GM23248 (cell line): ENCODE results near the gene WASL. TPM values are rescaled to one million over a fixed set of nuclear protein-coding genes. Genes with fewer than 3 reads are reported as not detected.

Experiments
- DNase-seq: peaks from one replicate; pipeline ENCODE4 v3.0.0-alpha.2; 2015
- H2AFZ ChIP-seq: fragments of 200-600 bp; sonication (generic); 2 replicates; pipeline ENCODE4 v1.6.1; 2016; ENCODE audit warnings: antibody characterized with exemption
- H3F3A ChIP-seq: fragments of 200-600 bp; sonication (generic); 2 replicates; pipeline ENCODE4 v1.6.1; 2016; ENCODE audit warnings: mild to moderate bottlenecking, antibody characterized with exemption, mixed run types; ENCODE audit not compliant: insufficient read depth
- H3K27ac ChIP-seq: fragments of 200-600 bp; sonication (generic); 2 replicates; pipeline ENCODE4 v1.5.1; 2016; ENCODE audit warnings: mild to moderate bottlenecking
- H3K27me3 ChIP-seq: fragments of 200-600 bp; sonication (generic); replicated peaks from 2 replicates; pipeline ENCODE4 v1.6.1; 2016; ENCODE audit warnings: mild to moderate bottlenecking; ENCODE audit not compliant: insufficient read depth
- H3K36me3 ChIP-seq: fragments of 200-600 bp; sonication (generic); 2 replicates; pipeline ENCODE4 v1.6.1; 2016; ENCODE audit warnings: low read depth, mild to moderate bottlenecking
- H3K4me1 ChIP-seq: fragments of 200-600 bp; sonication (generic); 2 replicates; pipeline ENCODE4 v1.6.1; 2016; ENCODE audit warnings: mild to moderate bottlenecking; ENCODE audit not compliant: insufficient read depth
- H3K4me2 ChIP-seq: fragments of 200-600 bp; sonication (generic); one replicate; pipeline ENCODE4 v1.6.1; 2016; ENCODE audit warnings: mild to moderate bottlenecking; ENCODE audit not compliant: unreplicated experiment
- H3K4me3 ChIP-seq: fragments of 200-600 bp; sonication (generic); 2 replicates; pipeline ENCODE4 v1.5.1; 2016; ENCODE audit warnings: mild to moderate bottlenecking
- H3K79me2 ChIP-seq: fragments of 200-600 bp; sonication (generic); 2 replicates; pipeline ENCODE4 v1.6.1; 2016; ENCODE audit warnings: mild to moderate bottlenecking; ENCODE audit not compliant: insufficient read depth
- H3K9ac ChIP-seq: fragments of 200-600 bp; sonication (generic); 2 replicates; pipeline ENCODE4 v1.6.1; 2016; ENCODE audit warnings: mild to moderate bottlenecking
- H3K9me2 ChIP-seq: fragments of 200-600 bp; sonication (generic); 2 replicates; pipeline ENCODE4 v1.6.1; 2016; ENCODE audit warnings: mixed run types, mild to moderate bottlenecking, moderate library complexity; ENCODE audit not compliant: insufficient read depth
- H3K9me3 ChIP-seq: fragments of 200-600 bp; sonication (generic); one replicate; pipeline ENCODE4 v1.6.1; 2017; ENCODE audit warnings: low read depth
- H4K20me1 ChIP-seq: fragments of 200-600 bp; sonication (generic); 2 replicates; pipeline ENCODE4 v1.6.0; 2016; ENCODE audit not compliant: insufficient read depth
- EZH2 ChIP-seq: fragments of 200-600 bp; sonication (generic); IDR thresholded peaks from 2 replicates; pipeline ENCODE4 v1.6.1; 2018; ENCODE audit warnings: antibody characterized with exemption, mild to moderate bottlenecking; ENCODE audit not compliant: insufficient read depth, poor library complexity, severe bottlenecking
- EZH2phosphoT487 ChIP-seq: fragments of 200-600 bp; sonication (generic); IDR thresholded peaks from 2 replicates; pipeline ENCODE4 v1.6.1; 2018; ENCODE audit warnings: antibody characterized with exemption, moderate library complexity, mild to moderate bottlenecking, low read depth; ENCODE audit not compliant: insufficient read depth
- WGBS, 2 experiments: methylation state at CpG; one replicate each; pipeline ENCODE4 v1.1.6; 2015 to 2017; ENCODE audit warnings: low lambda C conversion rate in 2 of 2, low coverage in 1 of 2; ENCODE audit errors: missing lambda C conversion rate in 2 of 2; 5-methylcytosine and 5-hydroxymethylcytosine counted together
- in situ Hi-C: fragments of 300-500 bp; cut with MboI; formaldehyde crosslinking; loops from 2 replicates; pipeline ENCODE4 v1.15.0; 2020
- polyA plus RNA-seq: library from polyadenylated mRNA; unstranded; fragments of >200 nt; fragmentation: Nextera tagmentation; extraction: Ambion mirVana; gene quantifications from 2 replicates; pipeline ENCODE4 v1.2.1, GENCODE V29; 2016
- total RNA-seq: library from RNA; depleted of rRNA; stranded (reverse); fragments of >200 nt; shearing (Covaris generic); gene quantifications from 2 replicates; pipeline ENCODE4 v1.2.3, GENCODE V29; 2014

Gene WASL
- total and polyA plus RNA-seq, 2 experiments from 2014 or later, result 11.6 to 20.7 TPM

DNA sequence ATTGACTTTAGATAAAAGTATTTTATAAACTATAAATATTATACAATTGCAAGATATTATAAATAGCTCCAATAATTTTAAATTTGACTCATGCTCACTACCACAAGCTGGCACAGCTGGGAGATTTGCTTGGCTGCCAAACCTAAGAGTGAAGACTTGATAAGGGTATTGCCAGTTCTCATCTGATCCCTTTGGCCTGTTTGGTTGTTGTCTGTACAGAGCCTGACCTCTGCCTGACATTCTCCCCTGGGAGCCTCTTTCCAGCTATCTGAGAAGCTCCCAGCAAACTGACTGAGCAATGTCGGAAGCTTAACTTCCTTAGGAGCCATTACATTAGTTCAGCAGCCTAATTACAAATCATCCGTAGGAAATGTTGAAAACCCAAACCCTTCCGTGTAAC, 103.3 kb downstream of the WASL start:
- H3K4me3 ChIP-seq, result no peak overlapping the region
- H3K9ac ChIP-seq, result no peak overlapping the region
- no peaks in the 10 kb centered on the region for H4K20me1 ChIP-seq
- 78 to 86% methylated on average over 3 of the region's 3 CpGs for WGBS, 2 experiments
- no peaks in the 10 kb centered on the region for H3K9me3 ChIP-seq
- DNase-seq, result no peak
- H3F3A ChIP-seq, result peaks cover 18% of the 10 kb centered on the region
- H3K4me2 ChIP-seq, result no peak overlapping the region
- in situ Hi-C loops, result no loop called here
- no peaks in the 10 kb centered on the region for H3K79me2 ChIP-seq
- H3K4me1 ChIP-seq, result peaks cover 21% of the 10 kb centered on the region
- no peak overlapping the region for H3K27ac ChIP-seq
- TF ChIP-seq EZH2 (no peak), EZH2phosphoT487 (no peak)
- H2AFZ ChIP-seq, result no peak overlapping the region
- no peaks in the 10 kb centered on the region for H3K36me3 ChIP-seq
- no peaks in the 10 kb centered on the region; the same call in 1 of the 2 replicates for H3K9me2 ChIP-seq
- no peaks in the 10 kb centered on the region for H3K27me3 ChIP-seq

DNA sequence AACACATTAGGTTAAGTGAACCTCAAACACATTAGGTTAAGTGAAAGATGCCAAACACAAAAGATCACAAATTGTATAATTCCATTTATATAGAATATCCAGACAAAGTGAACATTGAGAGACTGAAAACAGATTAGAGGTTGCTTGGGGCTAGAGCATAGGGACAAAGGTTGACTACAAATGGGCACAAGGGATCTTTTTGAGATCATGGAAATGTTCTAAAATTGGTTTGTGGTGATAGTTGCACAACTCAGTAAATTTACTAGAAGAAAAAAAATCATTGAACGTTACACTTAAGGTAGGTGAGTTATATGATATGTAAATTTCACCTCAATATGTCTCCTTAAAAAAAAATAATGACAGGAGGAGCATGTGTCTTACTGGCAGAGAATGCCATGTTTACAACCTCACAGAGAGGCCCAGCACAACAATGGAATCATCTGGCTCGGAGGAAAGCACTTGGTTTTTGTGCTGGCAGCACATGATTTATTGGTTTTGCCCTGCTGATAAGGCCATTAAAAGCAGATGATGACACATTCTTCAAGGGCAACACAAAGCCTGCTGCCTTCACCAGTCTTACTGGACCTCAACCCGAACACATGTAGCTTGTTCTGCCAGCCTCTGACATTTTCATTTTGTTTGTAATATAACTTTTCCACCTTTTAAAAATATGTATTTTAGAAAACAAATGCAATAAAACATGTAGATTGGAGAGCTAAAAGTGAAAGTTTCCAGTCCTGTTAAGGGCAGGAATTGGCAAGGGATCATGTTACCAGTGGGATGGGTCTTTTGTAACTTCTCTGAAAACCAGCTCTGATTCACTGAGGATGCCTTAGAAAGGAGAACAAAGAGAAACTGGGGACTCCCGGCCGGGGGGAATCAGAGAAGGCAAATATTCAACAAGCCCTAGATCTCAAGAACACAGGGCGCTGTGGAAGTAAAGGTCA, 105.0 kb downstream of the WASL start:
- Histone ChIP-seq H3K79me2 (no peaks in the 10 kb centered on the region), H3K4me1 (peaks cover 21% of the 10 kb centered on the region), H3F3A (peaks cover 18% of the 10 kb centered on the region), H3K9me3 (no peaks in the 10 kb centered on the region), H3K4me2 (peak overlapping the region; percentile 85), H3K27me3 (no peaks in the 10 kb centered on the region), H3K9me2 (no peaks in the 10 kb centered on the region; the same call in 1 of the 2 replicates), H3K9ac (0 out of 2 replicates have a peak overlapping the region, but pooled peaks have one; percentile 1), H3K27ac (no peak overlapping the region), H3K36me3 (no peaks in the 10 kb centered on the region), H2AFZ (peak overlapping the region; percentile 68), H4K20me1 (no peaks in the 10 kb centered on the region), H3K4me3 (peak overlapping the region; percentile 65)
- 12 to 16% methylated on average over 6 of the region's 6 CpGs for WGBS, 2 experiments
- peak; percentile 71 for DNase-seq
- in situ Hi-C loops, result no loop called here
- no peak for TF ChIP-seq EZH2
- no peak for TF ChIP-seq EZH2phosphoT487

- no peak overlapping the region for H3K4me3 ChIP-seq
- no peaks in the 10 kb centered on the region for H3K27me3 ChIP-seq
- H3K4me1 ChIP-seq, result peaks cover 14% of the 10 kb centered on the region
- no peak overlapping the region for H3K9ac ChIP-seq
- H3K9me3 ChIP-seq, result no peaks in the 10 kb centered on the region
- peaks cover 18% of the 10 kb centered on the region for H3F3A ChIP-seq
- H4K20me1 ChIP-seq, result no peaks in the 10 kb centered on the region
- no peaks in the 10 kb centered on the region; the same call in 1 of the 2 replicates for H3K9me2 ChIP-seq
- in situ Hi-C loops, result no loop called here
- 66 to 71% methylated on average over 5 of the region's 5 CpGs for WGBS, 2 experiments
- TF ChIP-seq EZH2 (no peak), EZH2phosphoT487 (no peak)
- no peaks in the 10 kb centered on the region for H3K36me3 ChIP-seq
- H3K27ac ChIP-seq, result no peak overlapping the region
- H2AFZ ChIP-seq, result no peak overlapping the region
- H3K79me2 ChIP-seq, result no peaks in the 10 kb centered on the region
- DNase-seq, result no peak
- no peak overlapping the region for H3K4me2 ChIP-seq
Observed at GRCh38 chr7:123641901-123642300, 106.9 kb downstream of the WASL start.

GRCh38 chr7:123640583-123640982, 108.2 kb downstream of the WASL start:
- H3K79me2 ChIP-seq, result no peaks in the 10 kb centered on the region
- in situ Hi-C loops, result no loop called here
- H3K27ac ChIP-seq, result no peak overlapping the region

More at GRCh38 chr7:123640583-123640982, 108.2 kb downstream of the WASL start:
- TF ChIP-seq EZH2, result no peak
- TF ChIP-seq EZH2phosphoT487, result no peak
- Histone ChIP-seq H3K4me1 (peaks cover 12% of the 10 kb centered on the region), H3K36me3 (no peaks in the 10 kb centered on the region), H3K9me2 (no peaks in the 10 kb centered on the region; the same call in 1 of the 2 replicates), H3K4me2 (no peak overlapping the region), H4K20me1 (no peaks in the 10 kb centered on the region), H3F3A (peaks cover 18% of the 10 kb centered on the region), H3K9me3 (no peaks in the 10 kb centered on the region), H3K27me3 (no peaks in the 10 kb centered on the region), H3K9ac (no peak overlapping the region), H2AFZ (no peak overlapping the region), H3K4me3 (no peak overlapping the region)
- no peak for DNase-seq
